GM12872 (cell line): ENCODE data around the gene PDGFRB.

Experiments used
- CTCF ChIP-seq: IDR thresholded peaks from 3 replicates; pipeline ENCODE4 v1.5.1; 2011; ENCODE audit warnings: low read depth, mild to moderate bottlenecking, low read length, moderate library complexity; ENCODE audit not compliant: insufficient read depth

PDGFRB gene

GRCh38 chr5:150181027-150181426, 25.4 kb upstream of the PDGFRB start:
- TF ChIP-seq CTCF, result no peak

GRCh38 chr5:150180241-150181026, 24.8 kb upstream of the PDGFRB start:
- TF ChIP-seq CTCF, result no peak

- no peak for TF ChIP-seq CTCF
These were observed 23.5 kb upstream of the PDGFRB start for GRCh38 chr5:150179019-150179620.

- TF ChIP-seq CTCF, result no peak
These were observed 22.6 kb upstream of the PDGFRB start for GRCh38 chr5:150178262-150178661.

- no peak for TF ChIP-seq CTCF
These were observed 22.1 kb upstream of the PDGFRB start for GRCh38 chr5:150177721-150178120.

GRCh38 chr5:150176745-150177477, 21.3 kb upstream of the PDGFRB start:
- no peak for TF ChIP-seq CTCF

- TF ChIP-seq CTCF, result peak; percentile 72
These were observed 19.9 kb upstream of the PDGFRB start for GRCh38 chr5:150175536-150175935.
